Measurements from ENCODE around the gene MTG2. TPM values are rescaled to one million over a fixed set of nuclear protein-coding genes. Genes with fewer than 3 reads are reported as not detected.

Gene MTG2
- total and polyA plus RNA-seq, 2 of the 4 experiments (the other 2 are of a cell fraction): 11.5 to 25.2 TPM

DNA sequence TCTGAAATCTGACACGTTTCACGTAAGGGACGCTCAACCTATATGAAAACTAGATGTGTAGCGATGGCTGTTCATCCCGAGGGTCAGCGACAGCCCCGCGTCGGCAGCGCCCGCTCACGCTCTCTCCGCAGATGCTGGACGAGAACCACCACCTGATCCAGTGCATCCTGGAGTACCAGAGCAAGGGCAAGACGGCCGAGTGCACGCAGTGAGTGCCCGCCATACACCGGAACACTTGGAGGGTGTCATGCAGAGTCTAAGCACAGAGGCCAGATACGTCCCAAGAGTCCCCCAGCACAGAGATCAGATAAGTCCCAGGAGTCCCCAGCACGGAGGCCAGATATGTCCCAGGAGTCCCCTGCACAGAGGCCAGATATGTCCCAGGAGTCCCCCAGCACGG is 24.3 kb upstream of the MTG2 start:
- Histone ChIP-seq H2BK5ac (ENCODE audit: low read depth, low read length, poor library complexity, severe bottlenecking) (no peak overlapping the region), H3K56ac (ENCODE audit: extremely low read depth, insufficient read depth, low read length) (no peak overlapping the region), H3K14ac (replicated peaks; ENCODE audit: low read depth, low read length) (no peak overlapping the region), H4K91ac (ENCODE audit: insufficient read depth, low read depth, low read length) (no peak overlapping the region), H3K79me1 (ENCODE audit: low read depth in 1 of 2, low read length in 2 of 2) (peaks cover 9 to 70% of the 10 kb centered on the region in 2 experiments), H3K4ac (ENCODE audit: low read depth, low read length) (no peak overlapping the region), H3K9me1 (ENCODE audit: insufficient read depth, low read length) (peaks cover 16% of the 10 kb centered on the region; the same call in 1 of the 2 replicates), H4K20me1 (ENCODE audit: insufficient read depth, low read length) (peaks cover 65% of the 10 kb centered on the region), H2AK5ac (ENCODE audit: low read depth, low read length) (no peak overlapping the region), H3K4me2 (ENCODE audit: low read depth, low read length) (no peak overlapping the region), H3K9ac (ENCODE audit: low read depth, low read length) (no peak overlapping the region), H2AK9ac (replicated peaks; ENCODE audit: low read depth, low read length, poor library complexity) (no peak overlapping the region), H2BK20ac (ENCODE audit: low read depth, low read length) (no peak overlapping the region), H2BK15ac (ENCODE audit: low read depth, low read length) (no peak overlapping the region), H2AFZ (replicated peaks; ENCODE audit: low read length, poor library complexity) (no peak overlapping the region), H3K36me3 (ENCODE audit: control insufficient read depth, insufficient read depth, low read length) (peaks cover 31% of the 10 kb centered on the region), H3K18ac (ENCODE audit: low read depth, low read length) (no peak overlapping the region), H3K4me3 (ENCODE audit: insufficient read depth, low read depth, low read length) (no peak overlapping the region), H4K5ac (ENCODE audit: low read depth, low read length) (no peak overlapping the region), H3K27ac (ENCODE audit: insufficient read depth, low read length) (no peak overlapping the region), H3K9me3 (ENCODE audit: control insufficient read depth, insufficient read depth, low read length) (no peaks in the 10 kb centered on the region), H3K27me3 (ENCODE audit: control insufficient read depth, insufficient read depth, low read length) (no peaks in the 10 kb centered on the region), H3K4me1 (ENCODE audit: control insufficient read depth, insufficient read depth, low read length) (peaks cover 7% of the 10 kb centered on the region), H3K23ac (ENCODE audit: low read depth, low read length) (no peak overlapping the region), H4K8ac (ENCODE audit: low read depth in 2 of 2, low read length in 2 of 2) (no peak overlapping the region), H2BK120ac (ENCODE audit: low read depth, low read length) (no peak overlapping the region)
- ChIA-PET CTCF (no interaction called here), POLR2A (ENCODE audit: unreplicated experiment) (no interaction called here)
- in situ Hi-C loops (cut with MboI; ENCODE audit: low sequenced_read_pairs) (no loop called here), intact Hi-C loops (cut with micrococcal nuclease) (no loop called here), dilution Hi-C loops (cut with HindIII; ENCODE audit: low sequenced_read_pairs, unreplicated experiment) (no loop called here)
- 98% methylated on average over 21 of the region's 22 CpGs; no CpG with 5 or more reads in 1 of the 2 experiments for WGBS, 2 experiments (ENCODE audit: extremely low coverage in 2 of 2, insufficient read length in 1 of 2)
- TF ChIP-seq MAZ (IDR thresholded peaks at IDR 0.05; ENCODE audit: borderline replicate concordance, low read depth, low read length): no peak
- TF ChIP-seq BHLHE40 (IDR thresholded peaks at IDR 0.05; ENCODE audit: low read depth, low read length): no peak
- no peak for TF ChIP-seq RCOR1 (IDR thresholded peaks at IDR 0.05; ENCODE audit: insufficient replicate concordance, low read length)
- no peak for TF ChIP-seq POLR2A (IDR thresholded peaks at IDR 0.05; ENCODE audit: low read depth, low read length)
- no peak for TF ChIP-seq CEBPB (IDR thresholded peaks at IDR 0.05; ENCODE audit: low read depth, low read length)
- ATAC-seq (ENCODE audit: low read depth) (no peak), DNase-seq (no peak)
- BruUV-seq (replicated peaks): no TSS peak

Data from IMR-90 (cell line).